ENCODE data around the gene MTHFD1. TPM values are rescaled to one million over a fixed set of nuclear protein-coding genes. Genes with fewer than 3 reads are reported as not detected.

MTHFD1 gene
- total and polyA plus RNA-seq, 7 donors = 34.7 to 77.4 (median 57.4) TPM

GRCh38 chr14:64504310-64504896 is 116.2 kb downstream of the MTHFD1 start, which contains the start of gene ZBTB1:
TSS of gene ZBTB1 (plus strand) at chr14:64504770. CDS start at chr14:64521505, 16,735 bp downstream.
- ATAC-seq (peak; percentile 64 to 74 (median 70)), DNase-seq (peak; percentile 90 to 93)
- Histone ChIP-seq H3K36me3 (ENCODE audit: insufficient read depth in 1 of 2, low read depth in 1 of 2) (no peaks in the 10 kb centered on the region), H3K27me3 (ENCODE audit: insufficient read depth in 3 of 3, low read length in 2 of 3) (no peaks in the 10 kb centered on the region), H3K9me3 (no peaks in the 10 kb centered on the region), H3K27ac (peak within 1 kb of the TSS; percentile 99), H3K4me1 (peaks cover 56% of the 10 kb centered on the region), H3K4me3 (peak within 1 kb of the TSS; percentile 93)
- intact Hi-C loops (cut with DNase I) = loop anchor here in 1 of 2 donors (10.0 kb wide), 1 partner anchor 160 kb away; no protein-coding TSS in a partner anchor
- 0% methylated on average over 35 to 63 of the region's 63 CpGs for WGBS, 3 donors
- no peak for TF ChIP-seq CTCF (IDR thresholded peaks at IDR 0.05)

- H3K4me3 ChIP-seq = peak overlapping the region; percentile 93
- no peaks in the 10 kb centered on the region for H3K9me3 ChIP-seq
- H3K4me1 ChIP-seq = peaks cover 52% of the 10 kb centered on the region
- DNase-seq (peak; percentile 91 to 94), ATAC-seq (peak; percentile 55 to 67 (median 62))
- intact Hi-C loops (cut with DNase I) = loop anchor here in 1 of 2 donors (10.0 kb wide), 1 partner anchor 160 kb away; no protein-coding TSS in a partner anchor
- no peaks in the 10 kb centered on the region for H3K27me3 ChIP-seq (ENCODE audit: insufficient read depth in 3 of 3, low read length in 2 of 3)
- TF ChIP-seq CTCF (IDR thresholded peaks at IDR 0.05) = no peak
- no peaks in the 10 kb centered on the region for H3K36me3 ChIP-seq (ENCODE audit: insufficient read depth in 1 of 2, low read depth in 1 of 2)
- 0 to 1% (median 0%) methylated on average over 55 to 68 of the region's 68 CpGs for WGBS, 3 donors
- H3K27ac ChIP-seq = peak overlapping the region; percentile 99
These were observed 117.0 kb downstream of the MTHFD1 start for GRCh38 chr14:64504897-64505794.

- Histone ChIP-seq H3K4me1 (peaks cover 56% of the 10 kb centered on the region), H3K4me3 (peak overlapping the region; percentile 93), H3K27ac (peak overlapping the region; percentile 99), H3K27me3 (ENCODE audit: insufficient read depth in 3 of 3, low read length in 2 of 3) (no peaks in the 10 kb centered on the region), H3K36me3 (ENCODE audit: insufficient read depth in 1 of 2, low read depth in 1 of 2) (no peaks in the 10 kb centered on the region), H3K9me3 (no peaks in the 10 kb centered on the region)
- DNase-seq (no peak), ATAC-seq (no peak)
- WGBS, 3 donors = 25 to 43% (median 34%) methylated on average over 3 of the region's 3 CpGs
- no peak for TF ChIP-seq CTCF (IDR thresholded peaks at IDR 0.05)
- intact Hi-C loops (cut with DNase I) = loop anchor here (2.0 to 10.0 kb wide), 2 partner anchors 34 to 162 kb away; partner anchors contain the start of gene HSPA2 (in 1 of the 2)
These were observed 118.6 kb downstream of the MTHFD1 start for GRCh38 chr14:64506721-64507120.

- WGBS, 3 donors = 69 to 74% (median 71%) methylated on average over 4 of the region's 4 CpGs
- Histone ChIP-seq H3K4me1 (peaks cover 57% of the 10 kb centered on the region), H3K36me3 (ENCODE audit: insufficient read depth in 1 of 2, low read depth in 1 of 2) (no peaks in the 10 kb centered on the region), H3K9me3 (no peaks in the 10 kb centered on the region), H3K27me3 (ENCODE audit: insufficient read depth in 3 of 3, low read length in 2 of 3) (no peaks in the 10 kb centered on the region), H3K27ac (peak overlapping the region; percentile 99), H3K4me3 (peak overlapping the region; percentile 93)
- ATAC-seq (no peak), DNase-seq (no peak)
- TF ChIP-seq CTCF (IDR thresholded peaks at IDR 0.05) = no peak
- intact Hi-C loops (cut with DNase I) = loop anchor here (2.0 to 10.0 kb wide), 2 partner anchors 33 to 163 kb away; partner anchors contain the start of gene HSPA2 (in 1 of the 2)
These were observed 119.4 kb downstream of the MTHFD1 start for GRCh38 chr14:64507376-64508156.

Measured in psoas muscle (tissue), 8 donors.